GM18507 (cell line): ENCODE data around the gene CLDN8.

ENCODE experiments used
- DNase-seq: peaks from one replicate; pipeline ENCODE4 v3.0.0; 2011; ENCODE audit warnings: low read depth; ENCODE audit not compliant: insufficient read length; ENCODE audit errors: extremely low spot score
- FAIRE-seq: peaks from 2 replicates; lab custom pipeline; 2011; peaks lifted over from hg19 to GRCh38; lab: Jason Lieb, UNC

The CLDN8 gene

DNA sequence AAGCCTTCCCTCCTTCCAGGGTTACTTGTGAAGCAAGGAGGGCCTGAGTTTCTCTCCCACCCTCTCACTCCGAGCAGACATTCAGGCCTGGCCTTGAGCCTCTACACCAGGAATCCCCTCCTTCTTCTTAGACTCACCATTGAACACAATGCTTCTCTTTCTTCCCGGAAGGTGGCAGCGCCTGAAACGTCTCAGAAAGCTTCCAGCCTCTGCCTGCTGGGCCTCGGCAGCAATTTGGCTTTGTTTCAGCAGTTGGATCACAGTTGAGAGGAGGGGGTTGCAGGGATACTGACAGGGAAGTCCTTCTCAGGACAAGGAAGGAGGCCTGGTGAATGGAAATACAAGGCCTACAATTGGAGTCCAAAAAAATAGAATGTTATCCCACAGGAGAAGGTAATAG lies 6.3 kb downstream of the CLDN8 start:
- FAIRE-seq = no peak
- no peak for DNase-seq

DNA sequence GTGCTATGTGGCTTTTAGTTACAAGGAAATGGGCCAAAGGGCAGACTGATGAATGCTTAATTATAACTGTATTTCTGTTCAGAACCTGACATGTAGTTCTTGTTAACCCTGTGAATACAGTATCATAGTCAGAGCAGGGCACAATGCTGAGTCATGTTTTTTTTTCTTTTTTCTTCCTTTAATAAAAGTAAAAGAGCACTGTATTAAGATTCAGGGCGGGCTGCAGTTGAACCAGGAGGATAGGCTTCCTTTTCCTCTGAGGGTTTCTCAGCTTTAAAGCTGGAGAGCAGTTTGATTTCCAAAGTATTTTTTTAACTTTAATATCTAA lies 8.7 kb downstream of the CLDN8 start:
- FAIRE-seq = no peak
- no peak for DNase-seq

GRCh38 chr21:30206551-30207251 lies 9.2 kb downstream of the CLDN8 start:
- DNase-seq (no peak), FAIRE-seq (no peak)

- DNase-seq (no peak), FAIRE-seq (no peak)
Measured at GRCh38 chr21:30200000-30200399, 15.9 kb downstream of the CLDN8 start.

DNA sequence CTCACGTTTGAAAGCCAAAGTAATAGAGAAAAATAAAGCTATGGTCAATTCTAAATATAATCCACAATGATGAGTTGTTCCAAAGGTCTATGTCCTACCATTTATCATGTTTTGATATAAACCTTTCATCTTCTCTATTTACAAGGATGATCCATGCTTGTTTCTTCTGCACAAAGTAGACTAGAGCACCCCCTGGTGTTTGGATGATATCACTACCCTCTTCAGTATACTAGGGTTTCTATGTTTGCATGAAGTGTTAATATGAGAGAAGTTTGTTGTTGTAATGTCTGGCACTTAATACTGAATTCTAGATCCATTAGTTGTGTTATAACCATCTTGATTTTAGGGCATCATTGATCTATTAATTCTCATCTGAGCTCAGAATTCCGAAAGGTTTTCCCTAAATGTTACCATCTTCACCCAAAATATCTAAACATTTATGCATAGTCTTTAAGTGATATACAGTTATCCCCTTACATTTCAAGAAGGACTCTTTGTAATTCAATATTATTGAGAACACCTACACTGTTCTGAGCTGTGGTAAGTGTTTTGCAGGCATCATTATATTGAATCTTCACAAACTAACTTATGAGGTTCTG lies 21.1 kb downstream of the CLDN8 start:
- no peak for DNase-seq
- FAIRE-seq = no peak

DNA sequence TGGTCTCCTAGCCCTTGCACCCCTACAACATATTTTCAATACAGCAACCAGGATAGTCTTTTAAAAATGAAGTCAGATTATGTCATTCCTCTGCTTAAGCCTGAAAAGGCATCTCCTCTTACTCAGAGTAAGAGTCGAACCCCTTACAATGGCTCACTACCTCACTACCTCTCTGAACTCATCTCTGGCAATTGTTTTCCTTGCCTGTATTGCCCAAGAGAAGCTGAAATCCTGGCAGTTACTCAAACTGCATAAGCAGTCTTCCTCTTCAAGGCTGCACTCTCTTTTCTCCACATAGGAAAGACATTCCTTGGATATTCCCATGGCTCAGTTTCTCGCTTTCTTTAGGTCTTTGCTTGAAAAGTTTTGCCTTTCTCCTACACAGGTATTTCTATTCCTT lies 22.7 kb downstream of the CLDN8 start:
- DNase-seq (no peak), FAIRE-seq (no peak)

DNA sequence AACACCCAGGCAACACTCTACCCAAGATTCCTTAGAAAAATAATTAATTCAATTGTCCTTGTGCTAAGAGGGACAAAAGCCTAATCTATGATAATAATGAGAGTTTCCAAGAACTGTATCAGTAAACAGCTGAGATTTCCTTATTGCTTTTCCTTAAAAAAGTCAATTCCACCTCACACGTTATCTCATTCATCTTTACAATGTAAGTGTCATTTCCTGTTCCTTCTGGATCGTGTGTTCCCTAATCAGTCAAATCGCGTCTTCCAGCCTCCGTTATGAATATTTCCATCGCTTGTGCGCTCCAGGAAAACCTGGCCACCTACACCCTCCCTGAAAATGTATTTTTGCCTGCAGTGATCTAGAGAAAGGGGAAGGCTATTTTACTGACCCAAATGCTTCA lies 25.3 kb downstream of the CLDN8 start:
- FAIRE-seq (no peak), DNase-seq (no peak)

DNA sequence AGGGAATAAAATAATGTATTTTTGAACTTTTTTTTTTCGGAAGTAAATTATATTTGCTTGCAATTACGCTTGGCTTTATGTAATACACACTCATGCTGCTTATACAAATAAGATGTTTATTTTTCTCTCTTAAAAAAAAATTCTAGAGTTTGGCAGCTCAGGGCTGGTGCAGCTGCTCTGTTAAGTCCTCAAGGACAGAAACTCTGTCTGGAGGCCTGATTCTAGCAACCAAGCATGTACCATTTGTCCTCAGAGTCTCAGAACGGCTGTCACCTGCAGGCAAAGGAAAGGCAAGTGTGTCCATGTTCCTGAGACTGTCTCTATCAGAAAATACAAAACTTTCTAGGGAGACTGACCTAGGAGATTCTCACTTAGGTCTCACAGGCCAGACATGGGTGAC lies 26.1 kb downstream of the CLDN8 start:
- no peak for FAIRE-seq

DNA sequence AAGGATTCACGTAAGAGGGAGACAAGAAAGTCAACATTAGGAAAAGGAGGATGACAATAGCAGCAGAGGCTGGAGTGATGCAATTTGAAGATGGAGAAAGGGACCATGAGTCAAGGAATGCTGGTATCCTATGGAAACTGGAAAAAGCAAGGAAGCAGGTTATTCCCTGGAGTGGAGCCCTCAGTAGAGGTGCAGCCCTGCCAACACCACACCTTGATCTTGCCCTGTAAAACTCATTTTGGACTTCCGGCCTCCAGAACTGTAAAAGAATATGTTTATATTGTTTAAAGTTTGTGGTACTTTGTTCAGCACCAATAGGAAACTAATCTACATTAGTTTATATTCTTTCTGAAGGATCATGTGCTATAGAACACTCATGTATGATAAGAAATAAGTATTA lies 29.7 kb downstream of the CLDN8 start:
- FAIRE-seq = no peak

More for the DNA sequence above, 26.1 kb downstream of the CLDN8 start:
- no peak for DNase-seq

DNA sequence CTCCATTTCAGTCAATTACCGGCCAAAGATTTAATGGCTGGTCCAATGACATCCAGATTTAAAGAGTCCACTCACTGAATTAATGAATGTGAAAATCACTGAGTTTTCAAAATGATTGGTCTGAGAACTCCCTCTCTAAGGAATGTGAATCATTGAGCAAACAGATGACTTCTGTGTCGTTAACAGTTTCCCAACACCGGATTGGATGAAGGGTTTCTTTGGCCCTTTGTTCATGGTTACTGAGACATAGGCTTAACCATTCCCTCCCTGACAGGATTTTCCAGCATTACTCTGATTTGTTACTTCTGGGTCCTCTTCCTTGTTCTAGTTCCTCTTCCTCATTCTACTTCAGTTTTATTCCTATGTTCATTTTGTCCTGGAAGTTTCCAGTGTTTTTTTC lies 47.8 kb downstream of the CLDN8 start:
- no peak for DNase-seq
- FAIRE-seq = no peak

More for the DNA sequence above, 29.7 kb downstream of the CLDN8 start:
- DNase-seq = no peak

DNA sequence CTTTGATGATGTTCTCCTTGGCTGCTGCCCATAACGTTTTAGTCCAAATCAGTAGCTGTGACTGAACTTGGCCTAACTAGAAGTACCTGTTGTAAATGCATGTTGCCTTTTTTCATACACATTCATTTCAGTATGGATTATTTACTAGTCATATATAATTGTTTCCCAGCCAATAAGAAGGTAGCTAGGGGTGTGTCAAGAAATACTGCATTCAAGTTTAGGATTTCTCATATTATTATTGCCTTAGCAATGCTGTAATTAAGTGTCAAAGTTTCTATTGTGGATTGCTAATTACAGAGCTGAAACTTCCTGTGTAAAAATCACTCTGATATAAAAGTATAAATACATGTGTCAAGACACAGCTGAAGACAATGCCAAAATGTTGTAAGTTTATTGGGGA lies 49.2 kb downstream of the CLDN8 start, which contains the start of gene CLDN17:
CLDN17 (minus strand) TSS at position 101 of the 400 bp plus-strand sequence. CDS start 188 bp downstream, outside the sequence.
- DNase-seq (no peak), FAIRE-seq (no peak)

DNA sequence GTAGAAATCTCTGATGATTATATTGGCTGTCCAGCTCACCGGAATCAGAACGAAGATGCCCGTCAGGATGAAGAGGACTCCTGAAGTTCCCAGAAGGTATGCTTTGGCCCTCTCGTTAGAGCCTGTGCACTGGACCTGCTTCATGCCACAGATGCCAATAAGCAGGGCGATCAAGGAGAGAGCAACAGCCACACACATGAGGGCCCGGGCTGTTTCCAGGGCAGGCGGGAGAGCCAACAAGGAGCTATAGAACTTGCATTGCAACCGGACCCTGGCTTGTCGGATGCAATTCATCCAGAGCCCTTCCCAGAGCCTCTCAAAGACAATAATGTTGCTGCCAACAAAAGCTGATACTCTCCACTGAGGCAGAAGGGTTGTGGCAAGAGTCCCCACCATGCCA lies 49.7 kb downstream of the CLDN8 start:
- DNase-seq (no peak), FAIRE-seq (no peak)

DNA sequence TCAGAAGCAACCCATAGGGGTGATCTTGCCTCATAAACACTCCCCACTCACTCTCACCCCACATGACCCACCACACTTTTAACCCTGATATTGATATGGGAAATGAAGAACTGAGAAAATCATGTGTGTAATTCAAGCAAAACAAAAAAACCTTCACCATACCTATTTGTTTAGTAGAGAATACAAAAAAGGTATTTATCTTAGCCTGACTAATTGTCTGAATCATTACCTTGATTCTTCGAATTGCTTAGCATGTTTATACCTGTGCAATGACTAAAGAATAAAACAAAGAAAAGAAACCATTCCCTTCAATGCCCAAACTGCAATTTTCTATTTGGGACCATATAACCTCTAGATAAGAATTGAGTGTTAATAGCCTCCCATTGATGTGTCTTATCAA lies 51.1 kb downstream of the CLDN8 start:
- no peak for DNase-seq

More for the DNA sequence above, 51.1 kb downstream of the CLDN8 start:
- no peak for FAIRE-seq
